GM12874 (cell line): ENCODE data around the gene ARPC5.

Experiments used
- TF ChIP-seq, protein P1 (sequence below): IDR thresholded peaks from 2 replicates; pipeline ENCODE4 v1.5.1; 2011; ENCODE audit warnings: low read depth, mild to moderate bottlenecking, control low read depth, low read length, moderate library complexity; ENCODE audit not compliant: insufficient read depth

The ARPC5 gene

DNA sequence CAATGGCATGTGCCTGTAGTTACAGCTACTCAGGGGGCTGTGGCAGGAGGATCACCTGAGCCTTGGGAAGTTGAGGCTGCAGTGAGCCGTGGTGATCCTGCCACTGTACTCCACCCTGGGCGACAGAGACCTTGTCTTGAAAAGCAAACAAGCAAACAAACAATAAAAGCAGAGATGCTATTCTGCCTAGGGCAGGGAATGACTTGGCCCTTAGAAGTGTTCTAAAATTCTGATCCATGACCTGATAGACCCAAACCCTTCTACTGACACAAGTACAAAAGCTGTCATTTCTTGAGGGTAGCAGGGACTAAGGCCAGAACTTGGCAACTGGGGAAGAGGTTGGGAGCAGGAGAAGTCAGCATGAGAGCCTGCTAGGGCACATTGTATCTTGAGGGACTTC is 29.7 kb downstream of the ARPC5 start:
- TF ChIP-seq, protein P1, sequence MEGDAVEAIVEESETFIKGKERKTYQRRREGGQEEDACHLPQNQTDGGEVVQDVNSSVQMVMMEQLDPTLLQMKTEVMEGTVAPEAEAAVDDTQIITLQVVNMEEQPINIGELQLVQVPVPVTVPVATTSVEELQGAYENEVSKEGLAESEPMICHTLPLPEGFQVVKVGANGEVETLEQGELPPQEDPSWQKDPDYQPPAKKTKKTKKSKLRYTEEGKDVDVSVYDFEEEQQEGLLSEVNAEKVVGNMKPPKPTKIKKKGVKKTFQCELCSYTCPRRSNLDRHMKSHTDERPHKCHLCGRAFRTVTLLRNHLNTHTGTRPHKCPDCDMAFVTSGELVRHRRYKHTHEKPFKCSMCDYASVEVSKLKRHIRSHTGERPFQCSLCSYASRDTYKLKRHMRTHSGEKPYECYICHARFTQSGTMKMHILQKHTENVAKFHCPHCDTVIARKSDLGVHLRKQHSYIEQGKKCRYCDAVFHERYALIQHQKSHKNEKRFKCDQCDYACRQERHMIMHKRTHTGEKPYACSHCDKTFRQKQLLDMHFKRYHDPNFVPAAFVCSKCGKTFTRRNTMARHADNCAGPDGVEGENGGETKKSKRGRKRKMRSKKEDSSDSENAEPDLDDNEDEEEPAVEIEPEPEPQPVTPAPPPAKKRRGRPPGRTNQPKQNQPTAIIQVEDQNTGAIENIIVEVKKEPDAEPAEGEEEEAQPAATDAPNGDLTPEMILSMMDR, result no peak

DNA sequence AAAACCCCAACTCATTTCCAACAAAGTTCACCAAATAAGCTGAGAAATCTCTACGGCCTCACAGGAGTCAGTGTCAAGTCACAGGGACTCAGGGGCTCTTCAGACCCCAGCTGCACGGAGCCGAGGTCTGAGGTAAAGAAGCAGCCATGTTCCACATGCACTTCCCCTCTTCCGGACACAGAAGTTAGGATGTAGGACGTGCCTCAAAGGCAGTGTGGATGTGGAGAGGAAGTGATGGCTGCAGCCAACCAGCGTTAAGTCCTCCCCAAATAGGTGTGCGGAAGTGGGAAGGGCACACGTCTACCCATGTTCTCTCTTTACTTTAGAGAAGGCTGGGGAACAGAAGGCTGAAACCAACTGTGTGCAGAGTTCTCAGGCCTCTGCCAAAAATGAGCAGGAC is 30.8 kb downstream of the ARPC5 start:
- TF ChIP-seq, protein P1, result no peak

DNA sequence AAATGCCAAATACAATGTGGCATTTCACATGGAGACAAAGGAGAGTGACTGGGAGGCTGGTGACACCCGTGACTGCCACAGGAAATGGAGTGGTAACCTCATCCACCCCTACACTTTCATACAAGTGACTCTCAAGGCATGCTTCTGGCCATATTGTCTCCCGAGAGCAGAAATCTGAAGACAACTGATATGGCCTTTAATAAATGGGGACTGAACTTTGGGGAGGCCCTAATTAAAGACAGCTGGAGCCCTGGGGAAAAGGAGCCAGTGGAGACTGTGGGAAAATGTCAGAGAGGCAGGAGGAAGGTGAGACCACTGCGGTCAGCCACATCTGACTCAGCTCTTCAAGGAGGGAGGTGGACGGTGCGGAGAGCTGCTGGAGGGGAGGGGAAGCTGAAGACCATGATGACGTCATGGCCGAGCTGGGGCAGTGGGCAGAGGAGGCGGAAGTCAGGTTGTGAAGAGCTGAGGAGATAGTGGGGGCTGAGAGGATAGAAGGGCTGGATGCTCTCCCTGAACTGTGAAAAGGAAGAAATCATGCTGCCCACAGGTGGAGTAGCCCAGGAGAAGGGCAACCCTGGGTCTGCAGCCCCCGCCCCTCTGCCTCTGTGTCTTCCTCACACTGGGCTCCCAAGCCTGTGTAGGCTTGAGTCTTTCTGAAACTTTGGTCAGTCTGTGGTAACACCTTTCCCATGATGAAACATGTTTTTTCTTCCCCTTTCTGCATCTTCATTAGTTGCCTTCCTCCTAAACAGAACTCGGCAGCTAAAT is 31.4 kb downstream of the ARPC5 start:
- TF ChIP-seq, protein P1, result no peak

DNA sequence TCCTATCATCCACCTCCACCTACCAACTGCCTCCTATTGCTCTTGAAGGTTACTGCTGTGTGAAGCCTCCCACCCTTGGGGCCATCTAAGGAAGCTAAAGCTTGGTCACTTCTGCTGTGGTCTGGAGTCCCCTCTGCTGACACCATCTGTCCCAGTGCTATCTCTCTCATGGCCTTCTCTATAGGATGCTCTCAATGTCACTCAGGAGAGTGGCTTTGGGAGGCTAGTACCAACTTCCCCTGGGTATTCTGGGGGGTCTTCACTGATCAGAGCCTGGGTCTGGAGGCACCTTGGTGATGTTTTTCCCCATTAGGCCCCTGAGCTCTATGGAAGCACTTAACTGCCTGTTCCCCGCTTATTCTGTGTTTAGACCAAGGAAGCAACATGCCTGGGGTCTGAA is 33.1 kb downstream of the ARPC5 start:
- TF ChIP-seq, protein P1, result no peak

DNA sequence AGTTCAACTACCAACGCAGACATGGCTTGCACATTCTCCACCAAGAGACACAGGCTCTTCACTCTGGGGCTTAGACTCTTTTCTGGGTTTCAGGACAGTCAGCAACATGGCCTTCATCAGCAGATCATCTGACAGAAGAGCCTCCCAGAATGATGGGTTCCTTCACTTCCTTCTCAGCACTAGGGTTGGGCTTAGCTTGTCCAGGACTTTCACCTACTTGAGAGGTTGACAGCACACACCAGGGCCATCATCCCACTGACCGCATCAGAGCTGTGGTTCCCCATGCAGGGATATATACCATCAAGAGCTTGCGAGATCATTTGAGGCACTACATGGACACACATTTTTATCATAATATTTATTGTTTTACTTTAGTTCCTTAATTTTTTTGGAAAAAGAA is 34.9 kb downstream of the ARPC5 start:
- TF ChIP-seq, protein P1, result no peak

DNA sequence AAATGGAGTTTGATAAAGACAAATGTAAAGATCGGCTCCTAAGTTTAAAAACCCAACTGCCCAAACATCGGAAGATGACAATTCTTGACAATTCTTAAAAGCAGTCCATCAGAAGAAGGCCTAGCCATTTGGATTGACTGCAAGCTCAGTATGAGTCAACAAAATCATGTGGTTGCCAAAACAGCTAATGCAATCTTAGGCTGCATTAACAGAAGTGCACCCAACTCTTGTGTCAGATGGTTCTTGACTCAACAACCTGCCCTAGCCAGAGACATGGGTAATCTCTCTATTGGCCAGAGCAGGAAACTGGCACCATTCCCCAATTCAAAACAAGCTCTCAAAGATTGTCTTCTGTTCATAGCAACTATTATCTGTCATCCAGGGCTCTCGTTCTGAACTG is 35.4 kb downstream of the ARPC5 start:
- TF ChIP-seq, protein P1, result no peak

DNA sequence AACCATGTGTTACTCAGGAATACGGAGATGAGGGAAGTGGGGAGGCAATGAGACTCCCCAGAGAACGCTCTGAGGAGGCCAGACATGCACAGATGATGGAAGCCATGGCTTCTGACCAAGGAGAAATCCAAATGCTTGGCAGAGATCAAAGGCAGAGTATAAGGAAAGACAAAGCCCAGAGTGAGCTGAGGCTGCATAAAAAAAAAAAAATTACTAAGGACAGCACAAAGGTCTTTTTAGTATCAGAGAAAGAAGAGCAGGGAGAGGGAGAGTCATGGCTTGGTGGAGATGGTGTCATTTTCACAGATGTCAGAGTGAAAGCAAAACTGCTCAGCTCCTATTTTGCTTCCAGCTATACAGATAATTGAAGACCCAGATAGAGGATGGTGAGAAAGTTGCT is 37.2 kb downstream of the ARPC5 start:
- TF ChIP-seq, protein P1, result no peak
